ENCODE data around the gene PPP2CA.
A peak's percentile ranks its signal among the peaks of the same experiment; 100 is the strongest.
"Not testable (repeated sequence)": the region's sequence is repeated elsewhere in the genome, so short reads cannot be mapped to it uniquely, and the experiment has no call there.

Gene PPP2CA

GRCh38 chr5:134188092-134188491, 37.8 kb downstream of the PPP2CA start:
- DNase-seq, result no peak

- DNase-seq, result peak; percentile 82
These were observed 41.4 kb downstream of the PPP2CA start for GRCh38 chr5:134184155-134185135.

- no peak for DNase-seq
These were observed 42.4 kb downstream of the PPP2CA start for GRCh38 chr5:134183481-134183880.

- no peak for DNase-seq
These were observed 47.8 kb downstream of the PPP2CA start for GRCh38 chr5:134178096-134178419.

- no peak for DNase-seq
These were observed 48.3 kb downstream of the PPP2CA start for GRCh38 chr5:134177369-134178095.

- DNase-seq, result peak; percentile 90
These were observed 49.1 kb downstream of the PPP2CA start, which contains the start of gene SKP1 for GRCh38 chr5:134176511-134177368. Gene SKP1 (minus strand): TSS chr5:134176950. CDS start chr5:134174022, 2,928 bp downstream.

GRCh38 chr5:134175921-134176510, 49.9 kb downstream of the PPP2CA start:
- DNase-seq, result no peak

GRCh38 chr5:134174841-134175839, 50.7 kb downstream of the PPP2CA start:
- no peak for DNase-seq

- DNase-seq, result no peak
These were observed 53.9 kb downstream of the PPP2CA start for GRCh38 chr5:134171972-134172371.

GRCh38 chr5:134162592-134162991, 63.3 kb downstream of the PPP2CA start:
- no peak for DNase-seq

- no peak for DNase-seq
These were observed 64.1 kb downstream of the PPP2CA start for GRCh38 chr5:134161513-134162395.

- DNase-seq, result no peak
These were observed 72.2 kb downstream of the PPP2CA start for GRCh38 chr5:134153657-134154056.

- DNase-seq, result no peak
These were observed 72.6 kb downstream of the PPP2CA start for GRCh38 chr5:134153241-134153640.

GRCh38 chr5:134152173-134152832, 73.6 kb downstream of the PPP2CA start:
- not testable (repeated sequence) for DNase-seq

- no peak for DNase-seq
These were observed 74.2 kb downstream of the PPP2CA start for GRCh38 chr5:134151723-134152122.

- DNase-seq, result no peak
These were observed 76.1 kb downstream of the PPP2CA start for GRCh38 chr5:134149571-134150303.

GRCh38 chr5:134148986-134149539, 76.8 kb downstream of the PPP2CA start:
- DNase-seq, result no peak

- DNase-seq, result no peak
These were observed 77.6 kb downstream of the PPP2CA start for GRCh38 chr5:134148316-134148715.
